ENCODE results near the gene CEP350. TPM values are rescaled to one million over a fixed set of nuclear protein-coding genes. Genes with fewer than 3 reads are reported as not detected.

The CEP350 gene
- total RNA-seq, 6 donors from 2014 or later, result 42.8 to 66.5 (median 52.2) TPM

DNA sequence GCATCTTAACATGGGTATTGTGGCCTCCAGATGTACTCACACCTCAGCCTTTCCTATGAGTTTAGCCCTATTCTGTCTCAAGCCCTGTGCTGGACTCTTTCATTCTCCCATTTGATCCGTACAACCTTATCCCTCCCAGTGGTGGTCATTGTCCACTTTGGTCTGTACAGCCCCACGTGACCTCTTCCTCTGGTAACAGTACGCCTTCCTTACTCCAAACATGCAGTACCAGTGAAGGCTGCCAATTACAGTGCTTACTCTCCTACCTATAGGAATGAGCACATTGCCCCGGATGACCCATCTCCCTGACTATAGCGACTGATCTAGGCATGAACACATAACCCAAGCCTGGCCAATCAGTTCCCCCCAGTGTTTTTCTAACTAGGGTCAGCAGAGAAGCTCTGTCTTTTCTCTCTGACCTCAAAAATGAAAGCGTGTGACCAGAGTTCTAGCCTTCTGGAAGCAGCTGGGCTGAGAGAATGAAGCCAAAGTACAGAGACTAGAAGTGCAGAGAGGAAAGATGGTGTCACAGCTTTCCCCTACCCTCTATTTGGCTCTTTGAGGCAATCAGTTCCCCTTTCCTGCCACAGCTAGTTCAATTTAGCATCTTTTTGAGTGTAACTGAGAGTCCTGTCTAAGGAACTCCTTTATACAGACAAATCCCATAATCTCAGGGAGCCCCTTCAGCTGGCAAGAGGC, 190.2 kb downstream of the CEP350 start:
- H3K4me3 ChIP-seq, result no peak overlapping the region
- ATAC-seq (ENCODE audit: low FRiP score in 2 of 2), result no peak
- TF ChIP-seq POLR2A (IDR thresholded peaks at IDR 0.05), result no peak
- WGBS, 2 donors, result 74 to 77% methylated on average over 6 of the region's 6 CpGs
- H3K27me3 ChIP-seq, result no peaks in the 10 kb centered on the region
- peaks cover 0 to 5% (median 0%) of the 10 kb centered on the region in 4 donors for H3K4me1 ChIP-seq
- no peaks in the 10 kb centered on the region for H3K9me3 ChIP-seq
- no peak for DNase-seq
- no peaks in the 10 kb centered on the region for H3K36me3 ChIP-seq
- peak overlapping the region in 2 of 4 donors; percentile 12 to 42 for H3K27ac ChIP-seq

DNA sequence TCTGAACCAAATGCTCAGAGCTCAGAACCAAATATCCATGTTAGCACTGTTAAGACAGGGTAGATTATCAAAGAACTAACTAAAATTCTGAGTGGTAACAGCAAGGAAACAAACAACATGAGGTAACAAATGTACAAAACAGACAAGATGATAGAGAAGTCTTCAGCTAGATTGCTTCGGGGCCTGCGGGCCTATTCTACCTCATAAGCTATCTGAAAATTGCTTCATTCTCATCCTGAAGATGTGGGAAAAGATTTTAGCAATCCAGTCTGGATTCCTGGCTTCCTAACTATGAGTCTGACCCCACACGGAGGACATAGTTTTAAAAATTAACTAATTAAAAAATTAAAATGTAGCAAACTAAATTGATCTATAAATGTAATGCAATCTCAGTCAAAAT, 190.8 kb downstream of the CEP350 start:
- ATAC-seq (ENCODE audit: low FRiP score in 2 of 2), result no peak
- Histone ChIP-seq H3K4me3 (no peak overlapping the region), H3K27me3 (no peaks in the 10 kb centered on the region), H3K36me3 (no peaks in the 10 kb centered on the region), H3K9me3 (no peaks in the 10 kb centered on the region), H3K27ac (peak overlapping the region in 2 of 4 donors; percentile 12 to 42), H3K4me1 (peaks cover 0 to 5% (median 0%) of the 10 kb centered on the region in 4 donors)
- WGBS, 2 donors, result 81 to 86% methylated on average over 3 of the region's 3 CpGs
- TF ChIP-seq POLR2A (IDR thresholded peaks at IDR 0.05), result no peak
- no peak for TF ChIP-seq POLR2AphosphoS5 (IDR thresholded peaks at IDR 0.05)
- TF ChIP-seq, protein P1, sequence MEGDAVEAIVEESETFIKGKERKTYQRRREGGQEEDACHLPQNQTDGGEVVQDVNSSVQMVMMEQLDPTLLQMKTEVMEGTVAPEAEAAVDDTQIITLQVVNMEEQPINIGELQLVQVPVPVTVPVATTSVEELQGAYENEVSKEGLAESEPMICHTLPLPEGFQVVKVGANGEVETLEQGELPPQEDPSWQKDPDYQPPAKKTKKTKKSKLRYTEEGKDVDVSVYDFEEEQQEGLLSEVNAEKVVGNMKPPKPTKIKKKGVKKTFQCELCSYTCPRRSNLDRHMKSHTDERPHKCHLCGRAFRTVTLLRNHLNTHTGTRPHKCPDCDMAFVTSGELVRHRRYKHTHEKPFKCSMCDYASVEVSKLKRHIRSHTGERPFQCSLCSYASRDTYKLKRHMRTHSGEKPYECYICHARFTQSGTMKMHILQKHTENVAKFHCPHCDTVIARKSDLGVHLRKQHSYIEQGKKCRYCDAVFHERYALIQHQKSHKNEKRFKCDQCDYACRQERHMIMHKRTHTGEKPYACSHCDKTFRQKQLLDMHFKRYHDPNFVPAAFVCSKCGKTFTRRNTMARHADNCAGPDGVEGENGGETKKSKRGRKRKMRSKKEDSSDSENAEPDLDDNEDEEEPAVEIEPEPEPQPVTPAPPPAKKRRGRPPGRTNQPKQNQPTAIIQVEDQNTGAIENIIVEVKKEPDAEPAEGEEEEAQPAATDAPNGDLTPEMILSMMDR (IDR thresholded peaks at IDR 0.05), result no peak
- no peak for TF ChIP-seq EP300 (IDR thresholded peaks at IDR 0.05)
- no peak for DNase-seq

DNA sequence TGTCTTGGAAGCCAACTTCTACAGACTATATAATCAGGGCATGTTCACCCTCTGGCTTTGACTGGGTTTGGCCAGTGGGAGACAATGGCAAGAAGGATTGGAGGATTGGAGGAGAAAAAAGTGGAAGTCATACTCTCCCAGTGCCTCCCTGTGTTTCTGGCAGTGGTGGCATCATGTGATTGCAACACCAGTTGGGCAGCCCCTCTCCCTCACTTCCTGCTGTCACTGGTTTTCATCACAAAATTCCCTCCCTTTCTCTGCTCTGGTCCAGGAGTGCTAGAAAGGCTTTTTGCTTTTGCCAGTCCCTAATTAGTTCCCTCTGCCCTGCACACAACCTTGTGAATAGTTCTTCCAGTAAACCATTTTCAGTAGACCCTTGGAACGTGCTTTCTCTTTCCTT, 196.4 kb downstream of the CEP350 start:
- Histone ChIP-seq H3K27me3 (no peaks in the 10 kb centered on the region), H3K36me3 (no peaks in the 10 kb centered on the region), H3K4me3 (no peak overlapping the region), H3K9me3 (no peaks in the 10 kb centered on the region), H3K4me1 (peaks cover 6 to 21% (median 18%) of the 10 kb centered on the region in 4 donors), H3K27ac (peak overlapping the region in 3 of 4 donors; percentile 4 to 51 (median 35))
- WGBS, 2 donors, result 67 to 76% methylated on average over 1 of the region's 1 CpG
- peak in 1 of 2 donors; percentile 48 for DNase-seq
- ATAC-seq (ENCODE audit: low FRiP score in 2 of 2), result no peak
- peak; percentile 27 to 36 for TF ChIP-seq POLR2AphosphoS5 (IDR thresholded peaks at IDR 0.05)
- no peak for TF ChIP-seq POLR2A (IDR thresholded peaks at IDR 0.05)
- TF ChIP-seq EP300 (IDR thresholded peaks at IDR 0.05), result no peak

DNA sequence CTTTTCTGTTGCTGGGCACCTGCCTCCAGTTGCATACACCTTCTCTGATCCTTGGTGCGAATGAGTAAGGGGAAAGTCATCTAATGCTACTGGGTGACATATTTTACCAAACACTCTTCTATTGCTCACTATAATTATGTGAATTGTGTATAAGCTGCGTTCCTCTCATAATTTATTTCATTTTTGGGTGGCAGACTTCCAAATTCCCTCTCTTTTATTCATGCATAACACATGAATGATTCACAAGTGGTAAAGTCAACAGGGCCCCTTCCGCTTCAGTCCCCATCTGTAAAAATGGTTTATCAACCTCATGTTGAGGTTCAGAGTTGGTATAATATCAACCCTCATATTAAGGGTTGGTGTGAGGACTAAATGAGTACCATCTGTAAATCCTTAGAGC, 196.9 kb downstream of the CEP350 start:
- Histone ChIP-seq H3K27ac (no peak overlapping the region), H3K4me1 (peaks cover 11 to 27% (median 22%) of the 10 kb centered on the region in 4 donors), H3K9me3 (no peaks in the 10 kb centered on the region), H3K27me3 (no peaks in the 10 kb centered on the region), H3K4me3 (no peak overlapping the region), H3K36me3 (no peaks in the 10 kb centered on the region)
- no peak for ATAC-seq (ENCODE audit: low FRiP score in 2 of 2)
- TF ChIP-seq, protein P1 (IDR thresholded peaks at IDR 0.05), result no peak
- TF ChIP-seq POLR2AphosphoS5 (IDR thresholded peaks at IDR 0.05), result no peak
- no peak for TF ChIP-seq EP300 (IDR thresholded peaks at IDR 0.05)
- TF ChIP-seq POLR2A (IDR thresholded peaks at IDR 0.05), result no peak
- 56 to 67% methylated on average over 3 of the region's 3 CpGs for WGBS, 2 donors
- DNase-seq, result no peak

DNA sequence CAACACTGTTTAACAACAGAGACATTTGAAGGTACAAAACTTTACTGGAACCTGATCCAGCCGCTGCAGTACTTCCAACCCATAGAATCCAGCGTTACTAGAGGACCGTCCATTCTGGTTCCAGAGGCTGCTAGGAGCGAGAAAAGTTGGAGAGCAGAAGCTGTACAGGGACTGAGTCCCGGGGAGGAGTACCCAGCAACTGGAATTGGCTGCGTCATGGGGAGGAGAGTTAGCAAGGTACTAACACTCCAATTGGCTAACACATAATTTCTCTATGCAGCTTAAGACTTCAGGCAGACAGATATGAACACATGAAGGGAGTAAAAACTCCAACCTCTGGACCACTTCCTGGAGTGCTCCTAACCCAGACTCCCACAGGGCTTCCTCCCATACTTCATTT, 198.0 kb downstream of the CEP350 start:
- DNase-seq (no peak), ATAC-seq (ENCODE audit: low FRiP score in 2 of 2) (no peak)
- WGBS, 2 donors, result 93 to 96% methylated on average over 6 of the region's 6 CpGs
- Histone ChIP-seq H3K4me1 (peaks cover 22 to 38% (median 28%) of the 10 kb centered on the region in 4 donors), H3K27me3 (no peaks in the 10 kb centered on the region), H3K9me3 (no peaks in the 10 kb centered on the region), H3K4me3 (no peak overlapping the region), H3K36me3 (no peaks in the 10 kb centered on the region), H3K27ac (no peak overlapping the region)
- TF ChIP-seq POLR2A (IDR thresholded peaks at IDR 0.05) (no peak), EP300 (IDR thresholded peaks at IDR 0.05) (no peak), POLR2AphosphoS5 (IDR thresholded peaks at IDR 0.05) (no peak)
- TF ChIP-seq, protein P1 (IDR thresholded peaks at IDR 0.05), result no peak

DNA sequence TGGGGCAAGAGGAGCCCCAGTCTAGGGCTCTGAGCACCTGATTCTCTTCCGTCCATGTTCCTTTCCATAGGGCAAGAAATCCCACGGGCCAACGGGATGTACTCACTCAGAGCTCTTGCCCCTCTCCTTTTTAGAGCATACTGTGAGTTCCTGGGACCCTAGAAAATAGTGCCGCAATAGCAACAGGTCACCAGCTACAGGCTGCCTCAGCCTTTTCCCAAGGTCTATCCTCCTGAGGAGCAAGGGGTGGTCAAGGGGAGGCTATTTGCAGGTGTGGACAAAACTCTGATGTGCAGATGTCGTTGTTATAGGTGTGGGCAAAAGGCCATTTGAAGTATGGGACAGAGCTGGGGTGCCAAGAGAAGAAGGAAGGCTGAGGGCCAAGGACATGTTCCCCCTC, 198.4 kb downstream of the CEP350 start:
- H3K4me1 ChIP-seq, result peaks cover 24 to 42% (median 32%) of the 10 kb centered on the region in 4 donors
- WGBS, 2 donors, result 96 to 100% methylated on average over 5 of the region's 5 CpGs
- no peaks in the 10 kb centered on the region for H3K9me3 ChIP-seq
- no peak overlapping the region for H3K4me3 ChIP-seq
- no peak for TF ChIP-seq EP300 (IDR thresholded peaks at IDR 0.05)
- TF ChIP-seq, protein P1 (IDR thresholded peaks at IDR 0.05), result no peak
- TF ChIP-seq POLR2AphosphoS5 (IDR thresholded peaks at IDR 0.05), result no peak
- TF ChIP-seq POLR2A (IDR thresholded peaks at IDR 0.05), result no peak
- DNase-seq (no peak), ATAC-seq (ENCODE audit: low FRiP score in 2 of 2) (no peak)
- H3K27me3 ChIP-seq, result no peaks in the 10 kb centered on the region
- no peak overlapping the region for H3K27ac ChIP-seq
- H3K36me3 ChIP-seq, result no peaks in the 10 kb centered on the region
